HAP-1 (cell line): ENCODE results near the gene RAB34.

Experiments used
- DNase-seq, 2 experiments: peaks; one replicate each; pipeline ENCODE4 v3.0.0-alpha.2; 2016 to 2020; ENCODE audit warnings: low spot score in 2 of 2
- H3K27me3 ChIP-seq: fragments of 250-450 bp; sonication (Bioruptor Pico); 2 replicates; pipeline ENCODE4 v1.5.1; 2020; ENCODE audit warnings: low read depth, mild to moderate bottlenecking, moderate library complexity
- H3K36me3 ChIP-seq: fragments of 250-450 bp; sonication (Bioruptor Pico); replicated peaks from 2 replicates; pipeline ENCODE4 v1.5.1; 2020; ENCODE audit warnings: mild to moderate bottlenecking
- H3K4me1 ChIP-seq: fragments of 250-450 bp; sonication (Bioruptor Pico); 2 replicates; pipeline ENCODE4 v1.5.1; 2020; ENCODE audit warnings: mild to moderate bottlenecking
- H3K4me3 ChIP-seq: fragments of 250-450 bp; sonication (Bioruptor Pico); 2 replicates; pipeline ENCODE4 v1.5.1; 2020; ENCODE audit warnings: mild to moderate bottlenecking, moderate library complexity
- H3K9me3 ChIP-seq: fragments of 250-450 bp; sonication (Bioruptor Pico); 2 replicates; pipeline ENCODE4 v1.5.1; 2020; ENCODE audit warnings: mild to moderate bottlenecking, moderate library complexity
- in situ Hi-C: fragments of 300-500 bp; cut with MboI; formaldehyde crosslinking; loops from 3 replicates; pipeline ENCODE4 v1.14.3; 2020; ENCODE audit warnings: low sequenced_read_pairs, inconsistent platforms, mixed read lengths

Gene RAB34

GRCh38 chr17:28675490-28675889, 42.2 kb downstream of the RAB34 start:
- H3K27me3 ChIP-seq, result no peaks in the 10 kb centered on the region
- no peak for DNase-seq
- peaks cover 89% of the 10 kb centered on the region for H3K36me3 ChIP-seq

GRCh38 chr17:28669918-28670317, 47.8 kb downstream of the RAB34 start:
- Histone ChIP-seq H3K4me3 (no peak overlapping the region), H3K36me3 (peaks cover 68% of the 10 kb centered on the region), H3K4me1 (no peaks in the 10 kb centered on the region), H3K9me3 (no peaks in the 10 kb centered on the region), H3K27me3 (no peaks in the 10 kb centered on the region)
- in situ Hi-C loops, result no loop called here
- no peak for DNase-seq

More at GRCh38 chr17:28675490-28675889, 42.2 kb downstream of the RAB34 start:
- no peaks in the 10 kb centered on the region for H3K9me3 ChIP-seq
- no peak overlapping the region for H3K4me3 ChIP-seq
- in situ Hi-C loops, result no loop called here
- no peaks in the 10 kb centered on the region for H3K4me1 ChIP-seq

- DNase-seq, result no peak
- Histone ChIP-seq H3K9me3 (no peaks in the 10 kb centered on the region), H3K27me3 (no peaks in the 10 kb centered on the region), H3K4me3 (no peak overlapping the region), H3K36me3 (peaks cover 57% of the 10 kb centered on the region), H3K4me1 (peaks cover 7% of the 10 kb centered on the region)
- in situ Hi-C loops, result no loop called here
Measured at GRCh38 chr17:28667870-28668269, 49.8 kb downstream of the RAB34 start.

- Histone ChIP-seq H3K36me3 (peaks cover 41% of the 10 kb centered on the region), H3K27me3 (no peaks in the 10 kb centered on the region), H3K4me1 (peaks cover 9% of the 10 kb centered on the region), H3K4me3 (no peak overlapping the region), H3K9me3 (no peaks in the 10 kb centered on the region)
- in situ Hi-C loops, result no loop called here
- DNase-seq, result no peak
Measured at GRCh38 chr17:28665994-28666393, 51.7 kb downstream of the RAB34 start.
